ENCODE measurements around the gene BTG2. TPM values are rescaled to one million over a fixed set of nuclear protein-coding genes. Genes with fewer than 3 reads are reported as not detected.
"Not testable (repeated sequence)": the region's sequence is repeated elsewhere in the genome, so short reads cannot be mapped to it uniquely, and the experiment has no call there.

The BTG2 gene
- total RNA-seq, 1 donor from 2014 or later = 33.7 TPM

DNA sequence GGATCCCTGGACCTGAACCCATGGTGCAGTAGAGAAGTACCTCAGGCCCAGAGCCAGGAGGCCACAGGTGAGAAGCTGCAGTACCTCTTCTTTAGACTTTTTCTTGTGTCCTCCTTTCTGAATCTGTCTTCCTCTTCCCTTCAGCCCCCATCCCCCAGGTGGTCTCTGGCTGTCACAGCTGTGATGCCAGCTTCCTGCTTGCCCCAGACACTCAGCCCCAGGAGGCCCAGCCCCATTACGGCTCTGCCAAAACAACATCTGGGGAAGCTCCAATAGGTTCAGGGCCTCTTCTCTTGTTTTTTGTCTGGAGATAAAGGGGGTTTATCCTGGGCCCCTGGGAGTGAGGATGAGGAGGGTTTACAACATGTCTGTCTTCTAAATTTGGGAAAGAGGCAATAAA, 9.5 kb upstream of the BTG2 start:
- TF ChIP-seq, protein P1, sequence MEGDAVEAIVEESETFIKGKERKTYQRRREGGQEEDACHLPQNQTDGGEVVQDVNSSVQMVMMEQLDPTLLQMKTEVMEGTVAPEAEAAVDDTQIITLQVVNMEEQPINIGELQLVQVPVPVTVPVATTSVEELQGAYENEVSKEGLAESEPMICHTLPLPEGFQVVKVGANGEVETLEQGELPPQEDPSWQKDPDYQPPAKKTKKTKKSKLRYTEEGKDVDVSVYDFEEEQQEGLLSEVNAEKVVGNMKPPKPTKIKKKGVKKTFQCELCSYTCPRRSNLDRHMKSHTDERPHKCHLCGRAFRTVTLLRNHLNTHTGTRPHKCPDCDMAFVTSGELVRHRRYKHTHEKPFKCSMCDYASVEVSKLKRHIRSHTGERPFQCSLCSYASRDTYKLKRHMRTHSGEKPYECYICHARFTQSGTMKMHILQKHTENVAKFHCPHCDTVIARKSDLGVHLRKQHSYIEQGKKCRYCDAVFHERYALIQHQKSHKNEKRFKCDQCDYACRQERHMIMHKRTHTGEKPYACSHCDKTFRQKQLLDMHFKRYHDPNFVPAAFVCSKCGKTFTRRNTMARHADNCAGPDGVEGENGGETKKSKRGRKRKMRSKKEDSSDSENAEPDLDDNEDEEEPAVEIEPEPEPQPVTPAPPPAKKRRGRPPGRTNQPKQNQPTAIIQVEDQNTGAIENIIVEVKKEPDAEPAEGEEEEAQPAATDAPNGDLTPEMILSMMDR (IDR thresholded peaks at IDR 0.05) = no peak
- Mint-ChIP-seq H3K9me3 (ENCODE audit: unreplicated experiment) (no peaks in the 10 kb centered on the region), H3K27me3 (ENCODE audit: unreplicated experiment) (peaks cover 21% of the 10 kb centered on the region), H3K4me1 (ENCODE audit: unreplicated experiment) (peaks cover 34% of the 10 kb centered on the region), H3K36me3 (ENCODE audit: unreplicated experiment) (no peaks in the 10 kb centered on the region), H3K4me3 (ENCODE audit: unreplicated experiment) (no peak overlapping the region), H3K27ac (ENCODE audit: unreplicated experiment) (peak overlapping the region; percentile 3)
- no peak for DNase-seq (ENCODE audit: extremely low spot score, unreplicated experiment)

DNA sequence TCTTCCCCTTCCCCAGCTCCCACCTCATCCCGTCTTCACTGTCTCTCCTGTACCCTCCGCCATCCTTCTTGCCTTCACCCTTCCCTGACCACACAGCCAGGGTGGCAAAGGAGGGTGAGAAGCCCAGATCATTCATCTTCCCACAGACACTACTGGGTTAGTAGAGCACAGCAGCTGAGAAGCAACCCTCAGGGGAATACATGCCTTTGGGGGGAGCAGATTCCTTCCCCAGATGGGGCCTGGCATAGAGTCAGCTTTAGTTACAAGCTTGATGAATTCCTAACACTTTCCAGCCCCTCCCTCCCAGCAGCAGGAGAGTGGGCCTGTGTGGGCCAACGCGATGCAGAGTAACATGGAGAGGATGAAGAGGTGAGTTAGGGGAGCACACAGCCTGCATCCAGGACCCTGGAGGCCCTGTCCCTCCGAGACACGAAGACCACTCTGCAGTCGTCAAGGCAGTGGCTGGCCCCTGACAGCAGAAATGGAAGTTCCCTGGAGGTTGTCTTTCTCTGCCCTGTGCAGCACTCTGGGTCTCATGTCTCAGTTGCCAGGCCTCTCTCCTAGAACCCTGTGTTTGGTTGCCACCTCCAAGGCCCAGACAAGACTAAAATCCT, 8.8 kb upstream of the BTG2 start:
- Mint-ChIP-seq H3K36me3 (ENCODE audit: unreplicated experiment) (no peaks in the 10 kb centered on the region), H3K27ac (ENCODE audit: unreplicated experiment) (peak overlapping the region; percentile 61)

DNA sequence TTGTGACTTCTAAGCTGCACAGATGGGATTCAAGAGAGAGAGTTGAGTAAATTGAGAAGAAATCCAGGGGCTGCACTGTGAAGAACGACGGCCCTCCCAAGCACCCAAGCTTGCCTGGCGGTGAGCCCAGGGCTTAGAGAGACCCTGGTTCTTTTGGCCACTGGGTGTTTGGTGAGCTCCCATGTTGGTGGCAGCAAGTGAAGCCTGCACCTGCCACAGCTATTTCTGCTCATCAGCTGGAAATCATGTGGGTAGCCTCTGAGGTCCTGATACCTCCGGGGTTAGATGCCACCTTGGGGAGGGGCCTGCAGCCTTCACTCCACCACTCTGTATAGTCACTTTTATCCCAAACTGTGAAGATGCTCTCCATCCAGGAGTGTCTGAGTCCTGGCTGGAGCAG, 6.2 kb upstream of the BTG2 start:
- Mint-ChIP-seq H3K4me1 (ENCODE audit: unreplicated experiment) (peaks cover 34% of the 10 kb centered on the region), H3K9me3 (ENCODE audit: unreplicated experiment) (no peaks in the 10 kb centered on the region), H3K27ac (ENCODE audit: unreplicated experiment) (no peak overlapping the region), H3K4me3 (ENCODE audit: unreplicated experiment) (no peak overlapping the region), H3K27me3 (ENCODE audit: unreplicated experiment) (peaks cover 23% of the 10 kb centered on the region), H3K36me3 (ENCODE audit: unreplicated experiment) (no peaks in the 10 kb centered on the region)
- TF ChIP-seq, protein P1 (IDR thresholded peaks at IDR 0.05) = no peak
- no peak for DNase-seq (ENCODE audit: extremely low spot score, unreplicated experiment)

More for the DNA sequence above, 8.8 kb upstream of the BTG2 start:
- H3K9me3 Mint-ChIP-seq (ENCODE audit: unreplicated experiment) = no peaks in the 10 kb centered on the region
- H3K27me3 Mint-ChIP-seq (ENCODE audit: unreplicated experiment) = peaks cover 23% of the 10 kb centered on the region
- DNase-seq (ENCODE audit: extremely low spot score, unreplicated experiment) = no peak
- TF ChIP-seq, protein P1 (IDR thresholded peaks at IDR 0.05) = no peak
- no peak overlapping the region for H3K4me3 Mint-ChIP-seq (ENCODE audit: unreplicated experiment)
- H3K4me1 Mint-ChIP-seq (ENCODE audit: unreplicated experiment) = peaks cover 26% of the 10 kb centered on the region

DNA sequence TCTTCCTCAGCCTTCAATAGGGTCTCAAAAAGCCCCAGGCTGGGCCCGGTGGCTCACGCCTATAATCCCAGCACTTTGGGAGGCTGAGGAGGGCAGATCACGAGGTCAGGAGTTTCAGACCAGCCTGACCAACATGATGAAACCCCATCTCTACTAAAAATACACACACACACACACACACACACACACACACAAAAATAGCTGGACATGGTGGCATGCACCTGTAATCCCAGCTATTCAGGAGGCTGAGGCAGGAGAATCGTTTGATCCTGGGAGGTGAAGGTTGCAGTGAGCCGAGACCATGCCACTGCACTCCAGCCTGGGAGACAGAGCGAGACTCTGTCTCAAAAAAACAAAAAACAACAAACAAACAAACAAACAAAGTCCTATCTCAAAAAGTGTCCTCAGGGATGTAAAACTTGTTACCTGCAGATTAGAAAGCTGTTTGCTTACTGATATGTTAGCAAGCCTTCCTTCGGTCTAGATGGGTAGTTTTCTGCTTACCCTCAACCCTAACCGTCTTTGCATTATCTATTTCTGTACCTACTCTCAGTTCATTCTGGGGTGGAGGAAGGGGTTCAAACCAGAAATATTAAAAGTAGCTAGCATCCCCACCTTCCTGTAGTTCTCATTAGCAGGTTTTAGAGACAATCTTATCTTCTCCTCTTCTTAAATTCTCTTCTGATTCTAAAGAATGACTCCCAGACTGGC, 5.4 kb upstream of the BTG2 start:
- peaks cover 35% of the 10 kb centered on the region for H3K4me1 Mint-ChIP-seq (ENCODE audit: unreplicated experiment)
- not testable (repeated sequence) for H3K36me3 Mint-ChIP-seq (ENCODE audit: unreplicated experiment); DNase-seq (ENCODE audit: extremely low spot score, unreplicated experiment); H3K4me3 Mint-ChIP-seq (ENCODE audit: unreplicated experiment); H3K27ac Mint-ChIP-seq (ENCODE audit: unreplicated experiment); H3K9me3 Mint-ChIP-seq (ENCODE audit: unreplicated experiment)
- H3K27me3 Mint-ChIP-seq (ENCODE audit: unreplicated experiment) = peaks cover 20% of the 10 kb centered on the region

DNA sequence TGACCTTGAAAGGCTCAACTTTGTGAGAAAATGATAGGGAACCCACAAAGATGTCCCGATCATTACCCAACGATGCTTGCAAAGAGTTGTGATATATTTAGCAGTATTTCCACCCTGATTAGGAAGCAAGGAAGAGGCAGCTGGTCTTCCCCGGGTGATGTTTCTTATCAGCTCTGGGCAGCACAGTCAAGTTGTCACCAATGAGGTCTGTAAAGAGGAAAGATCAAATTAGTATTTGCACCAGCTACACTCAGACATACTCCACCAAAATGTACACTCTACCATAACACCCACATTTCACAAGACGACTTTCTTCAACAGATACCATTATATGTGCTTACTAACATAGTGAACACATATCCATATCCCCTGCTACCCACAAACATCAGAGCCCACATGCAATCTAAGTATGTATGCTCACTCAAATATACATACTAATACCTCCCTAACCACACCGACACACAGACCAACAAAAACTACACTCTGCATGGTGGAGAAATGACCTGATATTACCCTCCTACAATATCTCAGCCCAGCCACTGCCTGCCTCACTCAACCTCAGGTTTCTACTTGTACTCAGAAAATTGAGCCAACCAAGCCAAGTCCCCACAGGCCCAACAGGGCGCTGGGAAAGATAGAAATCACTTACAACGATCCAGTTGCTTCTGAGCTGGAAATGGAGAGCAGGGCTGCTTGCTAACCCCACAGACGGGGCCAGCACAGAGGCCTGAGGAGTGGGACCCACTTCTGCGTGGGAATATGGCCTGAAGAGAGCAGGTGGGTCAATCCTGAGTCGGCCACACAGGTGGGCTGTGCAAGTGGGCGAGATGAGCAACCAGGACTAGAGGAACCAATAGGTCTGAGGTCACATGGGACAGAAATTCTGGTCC, 4.6 kb upstream of the BTG2 start:
- Mint-ChIP-seq H3K4me1 (ENCODE audit: unreplicated experiment) (peaks cover 34% of the 10 kb centered on the region), H3K27ac (ENCODE audit: unreplicated experiment) (no peak overlapping the region), H3K36me3 (ENCODE audit: unreplicated experiment) (no peaks in the 10 kb centered on the region)

More for the DNA sequence above, 4.6 kb upstream of the BTG2 start:
- Mint-ChIP-seq H3K4me3 (ENCODE audit: unreplicated experiment) (no peak overlapping the region), H3K9me3 (ENCODE audit: unreplicated experiment) (no peaks in the 10 kb centered on the region), H3K27me3 (ENCODE audit: unreplicated experiment) (peaks cover 20% of the 10 kb centered on the region)
- TF ChIP-seq, protein P1 (IDR thresholded peaks at IDR 0.05) = no peak
- DNase-seq (ENCODE audit: extremely low spot score, unreplicated experiment) = no peak
